NCI-H748 (cell line): Measurements from ENCODE around the gene LRMDA.
A peak's percentile ranks its signal among the peaks of the same experiment; 100 is the strongest.

ENCODE experiments used
- DNase-seq: peaks from one replicate; lab custom pipeline; 2025; ENCODE audit not compliant: unreplicated experiment; lab: John Stamatoyannopoulos, UW

Gene LRMDA

DNA sequence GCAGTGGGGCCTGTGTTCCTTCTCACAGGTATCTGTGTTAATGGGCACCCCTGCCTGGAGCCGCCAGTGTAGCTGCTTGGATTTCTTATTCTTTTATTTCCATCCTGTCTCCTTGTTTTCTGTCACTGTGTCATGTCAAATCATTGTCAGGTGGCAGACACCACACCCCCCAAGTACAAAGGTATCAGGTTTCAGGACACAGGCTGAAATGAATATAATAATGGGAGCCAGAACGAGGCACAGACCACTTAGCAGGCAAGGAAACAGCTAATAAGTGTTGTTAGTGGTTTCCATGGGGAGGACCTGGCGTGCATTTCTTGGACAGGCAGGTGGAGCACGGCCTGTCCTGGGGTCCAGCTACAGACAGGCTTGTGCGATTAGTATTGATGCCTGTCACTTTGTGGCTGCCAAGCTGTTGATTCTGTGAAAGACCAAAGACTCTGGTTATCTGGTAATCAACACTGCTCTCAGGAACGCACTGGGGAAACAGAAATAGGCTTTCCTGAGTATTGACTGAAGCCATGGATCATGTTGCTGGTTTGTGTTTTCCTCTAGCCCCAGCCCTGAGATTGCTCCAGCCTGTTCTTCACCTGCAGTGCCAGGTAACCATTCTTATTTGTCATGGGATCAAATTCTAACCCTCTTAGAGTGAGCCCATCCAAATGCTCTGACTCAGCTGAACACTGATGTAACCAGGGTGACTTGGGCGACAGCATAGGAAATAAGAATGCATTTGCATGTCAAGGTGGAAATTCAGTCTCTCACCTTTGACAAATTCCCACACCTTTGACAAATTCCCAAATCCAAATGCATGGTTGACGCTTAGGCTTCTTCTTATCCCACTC, 1002.0 kb downstream of the LRMDA start:
- DNase-seq: peak; percentile 99

DNA sequence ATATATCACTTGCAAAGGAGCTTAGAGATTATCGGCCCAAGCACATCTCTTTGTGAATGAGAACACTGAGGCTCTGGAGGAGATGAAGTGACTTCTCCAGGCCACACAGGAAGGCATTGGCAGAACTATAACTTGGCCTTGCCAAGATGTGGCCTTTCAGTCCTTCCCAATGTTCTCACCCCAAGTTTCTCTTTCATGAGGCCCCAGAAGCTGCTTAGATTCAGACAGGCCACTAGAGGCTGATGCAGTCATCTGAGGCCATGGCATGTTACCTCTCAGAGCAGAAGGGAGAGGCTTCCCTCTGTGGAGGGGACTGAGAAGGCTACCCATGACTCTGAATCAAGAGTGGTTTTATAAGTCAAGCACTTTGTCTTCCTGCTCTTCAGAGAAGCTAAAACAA, 1003.7 kb downstream of the LRMDA start:
- no peak for DNase-seq

DNA sequence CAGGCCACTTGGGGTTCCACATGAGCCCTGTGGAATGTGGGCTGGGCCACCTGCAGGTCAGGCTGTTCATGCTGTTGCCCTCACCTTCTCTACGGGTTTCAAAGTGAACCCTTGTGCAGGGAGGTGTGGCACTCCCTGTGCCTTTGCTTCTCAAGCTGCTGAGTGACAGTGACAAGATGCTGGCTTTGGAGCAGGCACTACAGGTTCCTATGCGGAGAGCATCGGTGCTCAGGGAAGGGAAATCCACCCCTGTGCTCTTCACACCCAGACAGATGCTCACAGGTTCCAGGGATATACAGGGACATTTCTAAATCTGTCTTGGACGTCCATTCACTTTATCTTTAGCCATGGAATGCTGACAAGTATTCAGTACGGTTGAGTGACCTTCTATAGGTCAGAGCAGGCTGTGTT, 1005.0 kb downstream of the LRMDA start:
- DNase-seq: no peak

DNA sequence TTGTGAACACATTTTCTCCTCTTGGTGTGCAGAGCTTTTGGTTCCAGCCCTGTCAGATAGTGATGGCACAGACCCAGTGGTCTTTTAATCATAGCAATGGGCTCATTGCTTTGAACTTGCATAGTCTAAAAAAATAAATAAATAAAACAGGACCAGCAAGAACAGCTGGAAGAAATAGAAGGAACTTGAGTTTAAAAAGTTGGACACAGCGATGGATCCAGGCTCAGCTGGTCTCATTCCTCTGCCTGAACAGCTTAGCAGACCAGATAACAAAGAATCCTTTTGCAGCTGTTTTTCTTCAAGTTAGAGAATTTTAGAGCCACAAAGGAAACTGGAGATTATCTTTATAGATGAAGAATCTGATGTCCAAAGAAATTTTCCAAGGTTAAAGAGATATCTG, 1005.6 kb downstream of the LRMDA start:
- DNase-seq: no peak

GRCh38 chr10:76440426-76440825, 1009.0 kb downstream of the LRMDA start:
- no peak for DNase-seq

GRCh38 chr10:76442113-76442512, 1010.7 kb downstream of the LRMDA start:
- DNase-seq: no peak

- DNase-seq: no peak
Measured at GRCh38 chr10:76444034-76444800, 1012.8 kb downstream of the LRMDA start.

- no peak for DNase-seq
Measured at GRCh38 chr10:76447578-76447977, 1016.2 kb downstream of the LRMDA start.

DNA sequence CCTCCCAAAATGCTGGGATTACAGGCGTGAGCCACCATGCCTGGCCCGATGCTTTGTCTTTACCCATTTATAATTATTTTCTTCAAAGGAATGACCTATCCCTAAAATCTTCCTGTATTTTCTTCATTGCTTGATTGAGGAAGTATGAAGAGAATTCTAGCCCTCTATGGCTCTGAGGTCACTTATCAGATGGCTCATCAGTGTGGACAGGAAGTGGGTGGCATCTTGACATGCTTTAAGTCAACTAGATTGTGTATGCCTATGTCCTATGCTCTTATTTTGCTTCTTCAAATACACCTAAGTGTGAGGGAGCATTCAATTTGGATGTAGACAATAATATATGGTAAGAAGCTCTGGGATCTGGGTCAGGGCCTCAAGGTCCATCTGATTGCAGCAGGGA, 1020.5 kb downstream of the LRMDA start:
- no peak for DNase-seq

DNA sequence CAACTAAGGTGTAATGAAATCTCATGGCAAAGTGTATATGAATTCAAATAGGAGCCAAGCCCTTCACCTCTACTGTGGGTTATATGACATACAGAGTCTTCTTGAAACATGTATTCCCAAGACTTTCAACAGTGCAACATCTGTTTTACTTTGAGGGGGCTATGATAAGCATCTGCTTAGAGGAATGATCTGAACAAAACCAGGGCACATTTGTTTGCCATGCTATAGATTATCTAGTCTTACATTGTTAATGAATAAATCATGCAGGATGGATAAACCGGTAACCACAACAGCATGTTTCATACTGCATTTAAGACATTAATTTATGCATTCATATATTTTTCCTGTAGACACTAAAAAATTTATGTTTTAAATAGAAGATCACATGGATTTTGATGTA, 1021.9 kb downstream of the LRMDA start:
- no peak for DNase-seq

DNA sequence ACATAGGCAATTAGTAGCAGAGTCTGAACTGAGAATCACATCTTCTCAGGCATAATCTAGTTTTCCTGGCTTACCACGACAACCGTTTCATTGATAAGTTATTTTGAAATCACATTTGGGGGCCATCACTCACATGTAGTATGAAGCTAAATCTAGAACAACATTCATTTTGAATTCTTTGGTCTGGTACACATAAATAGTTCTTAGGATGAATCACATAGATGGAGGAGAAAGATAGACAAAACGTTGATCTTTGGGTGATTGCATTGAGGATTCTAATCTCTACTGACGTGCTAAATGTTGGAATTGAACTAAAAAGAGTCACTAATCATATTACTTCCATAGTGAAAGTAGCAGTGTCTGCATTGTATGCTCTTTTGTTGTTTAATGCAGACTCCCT, 1022.6 kb downstream of the LRMDA start:
- no peak for DNase-seq

GRCh38 chr10:76454506-76455140, 1023.2 kb downstream of the LRMDA start:
- no peak for DNase-seq

- no peak for DNase-seq
Measured at GRCh38 chr10:76456197-76456596, 1024.8 kb downstream of the LRMDA start.

DNA sequence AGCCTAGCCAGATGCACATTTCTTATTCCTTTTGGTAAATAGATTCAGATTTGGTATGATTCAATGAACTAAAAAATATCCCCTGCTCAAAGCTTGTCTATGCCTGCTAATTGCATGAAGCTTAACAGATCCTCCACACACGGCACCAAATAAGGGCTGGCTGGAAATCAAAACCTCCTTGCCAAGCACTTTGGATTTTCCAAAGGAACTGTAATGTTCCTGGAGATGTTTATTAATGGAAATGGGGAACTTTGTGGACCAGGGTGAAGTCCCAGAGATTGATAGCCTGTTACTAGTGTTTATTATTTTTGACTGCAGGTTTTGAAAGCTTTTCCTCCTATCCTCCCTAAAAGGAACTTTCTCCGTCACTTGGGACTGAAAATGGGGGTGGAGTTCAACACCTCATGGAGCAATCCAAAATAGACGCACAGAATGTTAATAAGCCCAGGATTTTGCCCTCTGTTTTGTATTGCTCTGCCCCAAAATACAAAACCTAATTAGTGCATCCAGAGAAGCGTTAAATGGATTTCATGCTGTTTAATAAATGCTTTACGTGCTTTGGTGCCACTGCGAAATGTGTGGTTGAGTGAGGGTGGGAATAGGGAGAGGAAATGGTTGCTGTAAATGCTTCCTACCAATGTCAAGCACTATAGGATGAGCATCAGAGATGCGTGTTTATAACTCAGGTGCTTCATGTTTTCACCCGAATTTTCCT, 1027.7 kb downstream of the LRMDA start:
- no peak for DNase-seq

DNA sequence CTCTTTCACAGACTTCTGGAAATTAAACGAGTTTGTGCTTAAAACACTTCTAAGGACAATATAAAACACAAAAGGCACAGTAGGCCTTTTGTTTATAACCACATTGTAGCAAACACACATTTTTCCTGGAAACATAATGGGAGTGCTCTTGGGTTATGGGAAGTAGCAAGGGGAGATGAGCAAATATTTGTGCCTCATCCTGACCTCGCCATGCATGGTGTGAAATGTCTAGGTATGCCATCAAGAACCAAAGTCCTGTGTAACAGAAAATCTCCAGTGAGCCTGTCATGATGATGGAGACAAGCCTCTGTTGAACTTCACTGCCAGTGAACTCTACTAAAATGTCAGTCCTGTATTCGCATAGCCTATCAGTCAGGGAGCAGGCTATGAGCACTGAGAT, 1029.6 kb downstream of the LRMDA start:
- DNase-seq: no peak

DNA sequence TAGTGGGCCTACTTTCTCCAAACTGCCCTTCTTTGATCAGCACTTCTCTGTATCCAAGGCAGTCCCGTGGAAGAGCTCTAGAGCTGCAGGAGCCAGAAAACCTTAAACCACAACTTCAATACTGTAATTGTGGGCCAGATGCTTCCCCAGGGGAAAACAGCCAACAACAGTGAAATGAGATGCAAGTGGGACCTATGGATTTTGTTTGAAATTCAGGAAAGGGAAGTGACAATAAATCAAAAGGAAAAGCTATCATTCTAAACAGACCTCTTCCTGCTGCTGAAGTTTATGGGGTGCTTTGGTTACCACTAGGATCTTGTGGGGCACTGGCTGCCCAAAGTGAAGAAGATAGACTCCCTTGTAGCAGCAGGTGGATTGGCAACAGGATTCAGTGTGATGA, 1031.7 kb downstream of the LRMDA start:
- no peak for DNase-seq

- no peak for DNase-seq
Measured at GRCh38 chr10:76466836-76467503, 1035.5 kb downstream of the LRMDA start.

DNA sequence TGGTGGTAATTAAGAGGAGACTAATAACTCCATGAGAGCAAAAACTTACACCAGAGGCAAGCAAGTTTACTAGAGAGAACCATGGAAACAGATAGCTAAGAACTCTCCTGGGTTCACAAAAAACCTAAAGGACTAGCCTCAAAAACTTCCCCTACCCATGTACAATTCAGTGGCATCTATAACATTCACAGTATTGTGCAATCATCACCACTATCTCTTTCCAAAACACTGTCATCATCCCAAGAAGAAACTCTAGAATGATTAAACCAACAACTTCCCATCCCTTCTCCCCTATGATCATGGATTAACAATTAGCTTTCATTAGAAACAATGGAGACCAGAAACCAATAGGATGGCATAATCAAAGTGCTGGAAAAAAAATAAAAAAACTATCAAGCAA, 1038.3 kb downstream of the LRMDA start:
- no peak for DNase-seq

GRCh38 chr10:76479103-76479790, 1047.8 kb downstream of the LRMDA start:
- DNase-seq: no peak

DNA sequence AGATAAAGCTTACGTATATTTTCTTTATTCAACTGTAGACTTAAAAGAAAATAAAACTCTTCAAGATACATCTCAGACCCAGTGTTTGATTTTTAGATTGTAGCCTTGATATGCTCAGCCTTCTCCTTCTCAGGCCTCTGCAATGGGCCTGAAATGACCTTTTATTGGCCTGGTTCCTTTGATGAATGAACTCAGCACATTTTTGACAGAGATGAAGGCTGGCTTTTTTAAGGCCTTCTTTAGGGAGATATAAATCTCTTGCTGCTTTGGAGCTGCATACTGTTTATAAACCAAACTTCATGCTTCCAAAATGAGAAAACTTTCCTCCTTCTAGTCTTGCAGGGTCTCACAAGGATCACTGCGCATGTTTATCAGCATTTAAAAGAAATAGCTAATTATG, 1049.8 kb downstream of the LRMDA start:
- no peak for DNase-seq
